Right lobe of liver (tissue), 4 donors: Measurements from ENCODE around the gene CCDC9.

Experiments used
- CTCF ChIP-seq, 4 donors: fragments of 200-600 bp in 3 of 4; fragments of 450-650 bp in 1 of 4; IDR thresholded peaks; one replicate each; pipeline versions ENCODE4 v1.5.1 to v1.8.0; 2016 to 2022; ENCODE audit warnings: antibody characterized with exemption in 4 of 4, mild to moderate bottlenecking in 2 of 4
- POLR2A ChIP-seq: fragments of 450-650 bp; IDR thresholded peaks from one replicate; pipeline ENCODE4 v1.6.1; 2017; ENCODE audit warnings: antibody characterized with exemption, mild to moderate bottlenecking
- donor health status: DM: no; HTN: no; CAD: no.
- donor health status: DM: no; HTN: no; CAD: no.
- donor health status: DM: no; HTN: yes; CAD: no.

GRCh38 chr19:47305309-47305751, 49.0 kb downstream of the CCDC9 start:
- TF ChIP-seq CTCF (IDR thresholded peaks at IDR 0.05) (peak; percentile 95 to 97 (median 95)), POLR2A (no peak)
